GM21825 (cell line): ENCODE data around the gene IL12RB1.

Experiments used
- ATAC-seq: cut with Tn5 transposase; IDR thresholded peaks from one replicate; pipeline ENCODE4 v1.9.1; 2021; ENCODE audit warnings: mild to moderate bottlenecking, moderate library complexity; ENCODE audit not compliant: unreplicated experiment

The IL12RB1 gene

DNA sequence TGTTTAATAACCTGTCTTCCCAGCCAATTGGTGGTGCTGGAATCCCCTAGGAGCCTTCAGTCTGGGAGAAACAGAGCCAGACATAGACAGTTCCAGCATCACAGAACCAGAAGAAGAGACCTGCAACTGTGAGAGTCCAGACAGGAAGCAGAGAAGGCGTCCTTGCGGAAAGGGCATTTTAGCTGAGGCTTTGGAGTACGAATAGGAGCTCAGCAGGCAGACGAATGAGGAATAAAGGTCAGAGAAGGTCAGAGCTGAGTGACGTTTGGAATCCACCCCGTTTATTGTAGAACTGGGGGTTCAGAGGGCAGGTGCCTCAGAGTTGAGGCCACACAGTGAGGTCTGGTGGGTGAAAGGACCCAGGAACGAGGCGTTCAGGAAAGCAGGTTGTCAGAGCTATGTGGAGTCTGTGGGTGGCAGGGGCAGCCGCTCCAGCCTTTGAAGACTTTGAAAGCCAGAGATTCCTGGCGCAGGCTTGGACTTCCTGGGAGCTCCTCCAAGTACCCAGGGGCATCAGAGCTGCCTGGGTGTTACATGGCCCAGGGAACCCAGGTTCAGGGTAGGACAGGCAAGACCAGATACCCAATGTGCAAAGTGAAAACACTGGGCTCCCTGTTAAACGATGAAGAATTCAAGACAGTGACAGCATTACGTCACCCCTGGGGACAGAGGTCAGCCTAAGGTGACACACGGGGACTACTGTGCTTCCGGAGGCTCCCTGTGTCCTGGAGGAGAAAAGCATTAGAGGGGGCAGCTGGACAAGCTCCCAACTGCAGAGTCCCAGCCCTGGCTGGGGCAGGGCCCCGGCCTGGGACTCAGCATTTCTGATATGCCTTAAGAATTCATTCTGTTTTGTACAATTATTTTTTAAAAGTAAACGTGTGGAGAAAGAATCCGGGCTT is 73.3 kb downstream of the IL12RB1 start:
- ATAC-seq, result no peak

DNA sequence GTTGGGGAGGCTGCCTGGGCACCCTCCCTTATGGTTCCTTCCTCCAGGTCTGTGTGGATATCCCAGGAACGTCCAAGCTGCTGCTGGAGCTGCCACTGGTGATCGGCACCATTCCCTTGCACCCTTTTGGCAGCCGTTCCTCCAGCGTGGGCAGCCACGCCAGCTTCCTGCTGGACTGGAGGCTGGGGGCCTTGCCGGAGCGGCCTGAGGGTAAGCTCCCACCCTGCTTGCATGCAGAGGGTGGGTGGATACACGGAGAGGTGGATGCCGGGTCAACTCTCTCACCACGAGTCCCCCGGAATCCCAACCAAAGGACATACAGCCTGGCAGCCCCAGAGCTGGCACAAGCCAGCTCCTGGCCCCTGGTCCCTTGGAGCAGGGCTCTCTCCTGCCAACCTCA is 76.6 kb downstream of the IL12RB1 start:
- ATAC-seq, result no peak

DNA sequence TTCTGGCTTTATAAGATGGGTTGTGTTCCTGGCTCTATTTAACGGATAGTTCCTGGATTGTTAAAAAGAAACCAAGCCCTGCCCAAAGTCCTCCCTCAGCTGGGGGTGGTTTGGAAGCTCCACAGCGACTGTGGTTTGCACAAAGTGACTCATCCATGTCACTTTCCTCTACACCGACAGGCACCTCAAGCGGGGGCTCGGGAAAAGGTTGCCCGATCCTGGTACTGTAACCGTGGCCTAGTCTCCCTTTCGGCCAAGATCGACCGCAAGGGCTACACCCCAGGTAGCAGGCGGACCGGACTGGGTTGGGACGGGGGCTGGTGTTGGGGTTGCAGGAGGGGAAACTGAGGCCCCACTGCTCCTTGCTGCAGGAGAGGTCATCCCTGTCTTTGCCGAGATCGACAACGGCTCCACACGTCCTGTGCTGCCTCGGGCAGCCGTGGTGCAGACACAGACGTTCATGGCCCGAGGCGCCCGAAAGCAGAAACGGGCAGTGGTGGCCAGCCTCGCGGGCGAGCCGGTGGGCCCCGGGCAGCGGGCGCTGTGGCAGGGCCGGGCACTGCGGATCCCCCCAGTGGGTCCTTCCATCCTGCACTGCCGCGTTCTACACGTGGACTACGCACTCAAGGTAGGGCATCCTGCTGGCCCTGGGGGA is 77.2 kb downstream of the IL12RB1 start:
- no peak for ATAC-seq
